Right cardiac atrium (tissue), 5 donors: Measurements from ENCODE around the gene SORCS2. TPM values are rescaled to one million over a fixed set of nuclear protein-coding genes. Genes with fewer than 3 reads are reported as not detected.
"Not testable (repeated sequence)": the region's sequence is repeated elsewhere in the genome, so short reads cannot be mapped to it uniquely, and the experiment has no call there.

Experiments
- ATAC-seq, 2 donors: fragments of 200-7000 bp; cut with Tn5 transposase; one replicate each; pipeline versions ENCODE4 v1.8.0 to v1.9.1; 2020; ENCODE audit warnings: moderate library complexity in 2 of 2, mild to moderate bottlenecking in 1 of 2
- DNase-seq, 3 donors: peaks; one replicate each; pipeline ENCODE4 v3.0.0-alpha.2; 2020
- H3K27ac ChIP-seq: one replicate; pipeline ENCODE4 v1.5.1; 2013; ENCODE audit warnings: mild to moderate bottlenecking, low read length, control low read depth, moderate library complexity
- H3K27me3 ChIP-seq: one replicate; pipeline ENCODE4 v1.6.1; 2013; ENCODE audit not compliant: control insufficient read depth, insufficient read depth
- H3K4me1 ChIP-seq: one replicate; pipeline ENCODE4 v1.6.1; 2013; ENCODE audit warnings: low read length; ENCODE audit not compliant: control insufficient read depth, insufficient read depth
- H3K4me3 ChIP-seq: one replicate; pipeline ENCODE4 v1.5.1; 2013; ENCODE audit warnings: low read length, control low read depth
- H3K9me3 ChIP-seq: one replicate; pipeline ENCODE4 v1.6.1; 2013; ENCODE audit warnings: low read length; ENCODE audit not compliant: control insufficient read depth
- WGBS: extraction: QIAGEN DNeasy Blood & Tissue Kit; methylation state at CpG from one replicate; pipeline ENCODE4 v1.1.7; 2013; 5-methylcytosine and 5-hydroxymethylcytosine counted together
- intact Hi-C, 4 donors: fragments of 100-400 bp; cut with DNase I; formaldehyde crosslinking; loops; one replicate each; pipeline versions ENCODE4 v1.11.0 to v1.14.0; 2022 to 2023
- polyA plus RNA-seq: library from polyadenylated mRNA; stranded (reverse); fragments of 200-250 nt; gene quantifications from one replicate; pipeline ENCODE4 v1.2.3, GENCODE V29; 2013
- total RNA-seq, 4 donors: library from RNA; stranded (reverse); fragmentation: NEBNext Ultra II Directional; extraction: Animal tissue kit (Norgen Biotek cat#: 25700); gene quantifications; one replicate each; pipeline ENCODE4 v1.2.1, GENCODE V29; 2021
- donor health status: healthy with polysubstance abuse.
- donor health status: DM: no; HTN: yes; CAD: no.
- donor health status: DM: no; HTN: no; CAD: no.
- donor health status: DM: no; HTN: yes; CAD: no; lungs with severe emphysema.
- donor health status: DM: yes; HTN: yes; CAD: no.

Gene SORCS2
- total and polyA plus RNA-seq, 5 donors, result 2.1 to 7.3 (median 2.7) TPM

GRCh38 chr4:7569810-7570783, 377.8 kb downstream of the SORCS2 start:
- no peaks in the 10 kb centered on the region for H3K4me1 ChIP-seq
- no peaks in the 10 kb centered on the region for H3K27me3 ChIP-seq
- 79% methylated on average over 25 of the region's 25 CpGs for WGBS
- peak in 1 of 3 donors; percentile 31 for DNase-seq
- intact Hi-C loops, result no loop called here
- no peak overlapping the region for H3K27ac ChIP-seq
- H3K4me3 ChIP-seq, result no peak overlapping the region
- no peak for ATAC-seq
- no peaks in the 10 kb centered on the region for H3K9me3 ChIP-seq

- Histone ChIP-seq H3K27me3 (no peaks in the 10 kb centered on the region), H3K4me1 (no peaks in the 10 kb centered on the region), H3K27ac (no peak overlapping the region), H3K4me3 (no peak overlapping the region), H3K9me3 (no peaks in the 10 kb centered on the region)
- no peak for ATAC-seq
- intact Hi-C loops, result no loop called here
- 85% methylated on average over 6 of the region's 6 CpGs for WGBS
- peak in 1 of 3 donors; percentile 3 for DNase-seq
Measured at GRCh38 chr4:7571001-7571400, 378.7 kb downstream of the SORCS2 start.

- DNase-seq (peak in 1 of 3 donors; percentile 11), ATAC-seq (no peak)
- Histone ChIP-seq H3K27ac (no peak overlapping the region), H3K4me3 (no peak overlapping the region), H3K9me3 (no peaks in the 10 kb centered on the region), H3K4me1 (no peaks in the 10 kb centered on the region), H3K27me3 (no peaks in the 10 kb centered on the region)
- intact Hi-C loops, result no loop called here
- WGBS, result 52% methylated on average over 12 of the region's 12 CpGs
Measured at GRCh38 chr4:7571701-7572100, 379.4 kb downstream of the SORCS2 start.

GRCh38 chr4:7572894-7573293, 380.6 kb downstream of the SORCS2 start:
- Histone ChIP-seq H3K4me1 (no peaks in the 10 kb centered on the region), H3K27ac (no peak overlapping the region), H3K9me3 (peaks cover 7% of the 10 kb centered on the region), H3K4me3 (no peak overlapping the region), H3K27me3 (no peaks in the 10 kb centered on the region)
- ATAC-seq (no peak), DNase-seq (no peak)
- 89% methylated on average over 7 of the region's 7 CpGs for WGBS
- intact Hi-C loops, result no loop called here

- H3K4me1 ChIP-seq, result no peaks in the 10 kb centered on the region
- DNase-seq (peak in 1 of 3 donors; percentile 12), ATAC-seq (no peak)
- H3K27ac ChIP-seq, result no peak overlapping the region
- H3K27me3 ChIP-seq, result no peaks in the 10 kb centered on the region
- WGBS, result 85% methylated on average over 9 of the region's 9 CpGs
- H3K9me3 ChIP-seq, result peaks cover 7% of the 10 kb centered on the region
- intact Hi-C loops, result no loop called here
- H3K4me3 ChIP-seq, result no peak overlapping the region
Measured at GRCh38 chr4:7573576-7574091, 381.3 kb downstream of the SORCS2 start.

- 68% methylated on average over 11 of the region's 11 CpGs for WGBS
- DNase-seq (peak in 1 of 3 donors; percentile 17), ATAC-seq (no peak)
- H3K9me3 ChIP-seq, result peaks cover 7% of the 10 kb centered on the region
- H3K4me1 ChIP-seq, result no peaks in the 10 kb centered on the region
- H3K4me3 ChIP-seq, result no peak overlapping the region
- no peaks in the 10 kb centered on the region for H3K27me3 ChIP-seq
- intact Hi-C loops, result no loop called here
- no peak overlapping the region for H3K27ac ChIP-seq
Measured at GRCh38 chr4:7574287-7575014, 382.1 kb downstream of the SORCS2 start.

- Histone ChIP-seq H3K27ac (no peak overlapping the region), H3K27me3 (no peaks in the 10 kb centered on the region), H3K4me1 (no peaks in the 10 kb centered on the region), H3K9me3 (peaks cover 7% of the 10 kb centered on the region), H3K4me3 (no peak overlapping the region)
- DNase-seq (no peak), ATAC-seq (no peak)
- intact Hi-C loops, result no loop called here
- 90% methylated on average over 6 of the region's 6 CpGs for WGBS
Measured at GRCh38 chr4:7575426-7575825, 383.1 kb downstream of the SORCS2 start.

GRCh38 chr4:7577361-7578039, 385.2 kb downstream of the SORCS2 start:
- H3K27me3 ChIP-seq, H3K4me3 ChIP-seq, intact Hi-C loops, H3K9me3 ChIP-seq, H3K4me1 ChIP-seq, DNase-seq, H3K27ac ChIP-seq, ATAC-seq: not testable (repeated sequence)
- 85% methylated on average over 11 of the region's 11 CpGs for WGBS

GRCh38 chr4:7581477-7581876, 389.1 kb downstream of the SORCS2 start:
- WGBS, result 29% methylated on average over 8 of the region's 8 CpGs
- Histone ChIP-seq H3K9me3 (peaks cover 7% of the 10 kb centered on the region), H3K27ac (no peak overlapping the region), H3K4me3 (no peak overlapping the region), H3K27me3 (no peaks in the 10 kb centered on the region), H3K4me1 (no peaks in the 10 kb centered on the region)
- intact Hi-C loops, result no loop called here
- ATAC-seq, result peak in 1 of 2 donors; percentile 26
- peak in 1 of 3 donors; percentile 70 for DNase-seq

GRCh38 chr4:7582313-7583097, 390.2 kb downstream of the SORCS2 start:
- Histone ChIP-seq H3K4me3 (no peak overlapping the region), H3K9me3 (peaks cover 3% of the 10 kb centered on the region), H3K27me3 (no peaks in the 10 kb centered on the region), H3K27ac (no peak overlapping the region), H3K4me1 (no peaks in the 10 kb centered on the region)
- DNase-seq, result no peak
- intact Hi-C loops, result no loop called here
- WGBS, result 89% methylated on average over 16 of the region's 16 CpGs
- ATAC-seq, result no peak
